GM23338 (cell line): Measurements from ENCODE around the gene ZNF728. TPM values are rescaled to one million over a fixed set of nuclear protein-coding genes. Genes with fewer than 3 reads are reported as not detected.
A peak's percentile ranks its signal among the peaks of the same experiment; 100 is the strongest.
"Not testable (repeated sequence)": the region's sequence is repeated elsewhere in the genome, so short reads cannot be mapped to it uniquely, and the experiment has no call there.

Experiments
- ATAC-seq: fragments of 200-7000 bp; cut with Tn5 transposase; 3 replicates; pipeline ENCODE4 v1.9.1; 2020
- DNase-seq: peaks from one replicate; pipeline ENCODE4 v3.0.0-alpha.2; 2015; ENCODE audit warnings: low spot score
- H2AFZ ChIP-seq: fragments of 200-600 bp; sonication (generic); 2 replicates; pipeline ENCODE4 v1.8.0; 2016; ENCODE audit warnings: antibody characterized with exemption, mild to moderate bottlenecking, moderate library complexity
- H3F3A ChIP-seq: fragments of 200-600 bp; sonication (generic); replicated peaks from 2 replicates; pipeline ENCODE4 v1.8.0; 2017; ENCODE audit warnings: antibody characterized with exemption, mixed run types, low read depth
- H3K27ac ChIP-seq: fragments of 200-600 bp; sonication (generic); 2 replicates; pipeline ENCODE4 v1.6.1; 2016; ENCODE audit warnings: low read depth
- H3K27me3 ChIP-seq: fragments of 200-600 bp; sonication (generic); 2 replicates; pipeline ENCODE4 v1.8.0; 2016; ENCODE audit warnings: mild to moderate bottlenecking, mixed run types, moderate library complexity; ENCODE audit not compliant: insufficient read depth
- H3K36me3 ChIP-seq: fragments of 200-600 bp; sonication (generic); 2 replicates; pipeline ENCODE4 v1.8.0; 2016; ENCODE audit warnings: mild to moderate bottlenecking; ENCODE audit not compliant: insufficient read depth
- H3K4me1 ChIP-seq: fragments of 200-600 bp; sonication (generic); 2 replicates; pipeline ENCODE4 v1.8.0; 2016; ENCODE audit warnings: mild to moderate bottlenecking, moderate library complexity; ENCODE audit not compliant: insufficient read depth
- H3K4me2 ChIP-seq: fragments of 200-600 bp; sonication (generic); 2 replicates; pipeline ENCODE4 v1.7.1; 2017; ENCODE audit warnings: mixed run types
- H3K4me3 ChIP-seq: fragments of 200-600 bp; sonication (generic); 2 replicates; pipeline ENCODE4 v1.6.1; 2016; ENCODE audit warnings: mixed run types
- H3K79me2 ChIP-seq: fragments of 200-600 bp; sonication (generic); replicated peaks from 2 replicates; pipeline ENCODE4 v1.8.0; 2017; ENCODE audit warnings: mild to moderate bottlenecking; ENCODE audit not compliant: insufficient read depth
- H3K9me2 ChIP-seq: fragments of 200-600 bp; sonication (generic); 2 replicates; pipeline ENCODE4 v1.8.0; 2017; ENCODE audit not compliant: insufficient read depth
- H4K20me1 ChIP-seq: fragments of 200-600 bp; sonication (generic); replicated peaks from 2 replicates; pipeline ENCODE4 v1.8.0; 2017; ENCODE audit warnings: mild to moderate bottlenecking; ENCODE audit not compliant: insufficient read depth
- H3K27ac Mint-ChIP-seq: 2 replicates; pipeline ENCODE4 v1.8.0; 2020; ENCODE audit warnings: inconsistent platforms, mild to moderate bottlenecking, moderate library complexity, mixed read lengths
- H3K27me3 Mint-ChIP-seq: 3 replicates; pipeline ENCODE4 v1.8.0; 2022; ENCODE audit warnings: low read depth, mild to moderate bottlenecking, moderate library complexity, mixed read lengths, inconsistent platforms; ENCODE audit not compliant: insufficient read depth, poor library complexity
- H3K36me3 Mint-ChIP-seq: 3 replicates; pipeline ENCODE4 v1.8.0; 2021; ENCODE audit warnings: low read depth, mild to moderate bottlenecking, inconsistent platforms, moderate library complexity, mixed read lengths
- H3K4me1 Mint-ChIP-seq: 3 replicates; pipeline ENCODE4 v1.8.0; 2020; ENCODE audit warnings: mild to moderate bottlenecking, inconsistent platforms, mixed read lengths
- H3K4me3 Mint-ChIP-seq: 3 replicates; pipeline ENCODE4 v1.8.0; 2021; ENCODE audit warnings: moderate library complexity, mild to moderate bottlenecking, inconsistent platforms, mixed read lengths
- H3K9me3 Mint-ChIP-seq: 3 replicates; pipeline ENCODE4 v1.8.0; 2020; ENCODE audit warnings: moderate library complexity, mild to moderate bottlenecking, inconsistent platforms, mixed read lengths
- CREB1 ChIP-seq: fragments of 250-450 bp; sonication (Bioruptor Pico); IDR thresholded peaks from 2 replicates; pipeline ENCODE4 v1.5.0; 2020; ENCODE audit warnings: low read depth, mild to moderate bottlenecking, moderate library complexity
- EZH2 ChIP-seq: fragments of 200-600 bp; sonication (generic); IDR thresholded peaks from one replicate; pipeline ENCODE4 v1.8.0; 2017; ENCODE audit warnings: antibody characterized with exemption, mild to moderate bottlenecking, low read depth; ENCODE audit not compliant: unreplicated experiment
- JUNB ChIP-seq: IDR thresholded peaks from one replicate; pipeline ENCODE4 v1.6.1; 2016; ENCODE audit warnings: antibody characterized with exemption; ENCODE audit not compliant: unreplicated experiment
- POLR2AphosphoS5 ChIP-seq: IDR thresholded peaks from 2 replicates; pipeline ENCODE4 v1.6.1; 2016; ENCODE audit warnings: antibody characterized with exemption, low read depth
- STAT1 ChIP-seq: IDR thresholded peaks from one replicate; pipeline ENCODE4 v1.6.1; 2016; ENCODE audit warnings: antibody characterized with exemption; ENCODE audit not compliant: unreplicated experiment
- ZNF331 ChIP-seq: fragments of 250-450 bp; sonication (Bioruptor Pico); IDR thresholded peaks from 2 replicates; pipeline ENCODE4 v1.5.0; 2020; ENCODE audit warnings: low read depth, mild to moderate bottlenecking, moderate library complexity
- polyA plus RNA-seq: library from polyadenylated mRNA; unstranded; fragments of >200 nt; fragmentation: Nextera tagmentation; extraction: Ambion mirVana; gene quantifications from 2 replicates; pipeline ENCODE4 v1.2.1, GENCODE V29; 2016
- total RNA-seq: library from RNA; depleted of rRNA; stranded (reverse); fragments of >200 nt; shearing (Covaris generic); gene quantifications from 2 replicates; pipeline ENCODE4 v1.2.3, GENCODE V29; 2014
- TF ChIP-seq, protein P1 (sequence below), 2 experiments: fragments of 200-600 bp in 1 of 2; sonication (generic) in 1 of 2; conservative IDR thresholded peaks; 2 replicates each; pipeline versions ENCODE4 v1.5.1 to v1.6.1; 2016 to 2017; ENCODE audit warnings: antibody characterized with exemption in 2 of 2, low read depth in 2 of 2, mild to moderate bottlenecking in 2 of 2, moderate library complexity in 1 of 2
- TF ChIP-seq, protein P2 (sequence below): IDR thresholded peaks from one replicate; pipeline ENCODE4 v1.6.1; 2018; ENCODE audit warnings: antibody characterized with exemption; ENCODE audit not compliant: unreplicated experiment
- TF ChIP-seq, protein P3 (sequence below): IDR thresholded peaks from 2 replicates; pipeline ENCODE4 v1.6.1; 2016; ENCODE audit warnings: antibody characterized with exemption

The ZNF728 gene
- total and polyA plus RNA-seq, 2 experiments from 2014 or later: 0.10 TPM; not detected in 1

DNA sequence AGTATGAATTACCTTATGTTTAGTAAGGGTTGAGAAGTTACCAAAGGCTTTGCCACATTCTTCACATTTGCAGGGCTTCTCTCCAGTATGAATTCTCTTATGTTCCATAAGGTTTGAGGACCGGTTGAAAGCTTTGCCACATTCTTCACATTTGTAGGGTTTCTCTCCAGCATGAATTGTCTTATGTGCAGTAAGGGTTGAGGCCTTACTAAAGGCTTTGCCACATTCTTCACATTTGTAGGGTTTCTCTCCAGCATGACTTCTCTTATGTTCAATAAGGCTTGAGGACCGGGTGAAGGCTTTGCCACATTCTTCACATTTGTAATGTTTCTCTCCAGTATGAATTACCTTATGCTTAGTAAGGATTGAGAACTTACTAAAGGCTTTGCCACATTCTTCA lies 26.7 kb downstream of the ZNF728 start (continued):
- TF ChIP-seq ZNF331 (CRISPR knock-in tag) (no peak), EZH2 (no peak)

DNA sequence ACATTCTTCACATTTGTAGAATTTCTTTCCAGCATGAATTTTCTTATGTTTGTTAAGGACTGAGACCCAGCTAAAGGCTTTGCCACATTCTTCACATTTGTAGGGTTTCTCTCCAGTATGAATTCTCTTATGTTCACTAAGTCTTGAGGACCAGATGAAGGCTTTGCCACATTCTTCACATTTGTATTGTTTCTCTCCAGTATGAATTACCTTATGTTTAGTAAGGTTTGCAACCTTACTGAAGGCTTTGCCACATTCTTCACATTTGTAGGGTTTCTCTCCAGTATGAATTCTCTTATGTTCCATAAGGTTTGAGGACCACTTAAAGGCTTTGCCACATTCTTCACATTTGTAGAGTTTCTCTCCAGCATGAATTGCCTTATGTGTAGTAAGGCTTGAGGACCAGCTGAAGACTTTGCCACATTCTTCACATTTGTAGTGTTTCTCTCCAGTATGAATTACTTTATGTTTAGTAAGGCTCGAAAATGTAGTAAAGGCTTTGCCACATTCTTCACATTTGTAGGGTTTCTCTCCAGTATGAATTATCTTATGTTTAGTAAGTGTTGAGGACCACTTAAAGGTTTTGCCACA lies 27.3 kb downstream of the ZNF728 start:
- H3K4me3 ChIP-seq, H3K79me2 ChIP-seq, ATAC-seq, H3K36me3 ChIP-seq, H2AFZ ChIP-seq, H3K27ac ChIP-seq, H3K4me3 Mint-ChIP-seq, DNase-seq, H3K27ac Mint-ChIP-seq, H3K4me2 ChIP-seq, H3K27me3 Mint-ChIP-seq, H3K4me1 Mint-ChIP-seq, H3K9me2 ChIP-seq, H4K20me1 ChIP-seq, H3K27me3 ChIP-seq, H3K4me1 ChIP-seq, H3F3A ChIP-seq: not testable (repeated sequence)
- Mint-ChIP-seq H3K9me3 (peaks cover 86% of the 10 kb centered on the region), H3K36me3 (peaks cover 33% of the 10 kb centered on the region)

DNA sequence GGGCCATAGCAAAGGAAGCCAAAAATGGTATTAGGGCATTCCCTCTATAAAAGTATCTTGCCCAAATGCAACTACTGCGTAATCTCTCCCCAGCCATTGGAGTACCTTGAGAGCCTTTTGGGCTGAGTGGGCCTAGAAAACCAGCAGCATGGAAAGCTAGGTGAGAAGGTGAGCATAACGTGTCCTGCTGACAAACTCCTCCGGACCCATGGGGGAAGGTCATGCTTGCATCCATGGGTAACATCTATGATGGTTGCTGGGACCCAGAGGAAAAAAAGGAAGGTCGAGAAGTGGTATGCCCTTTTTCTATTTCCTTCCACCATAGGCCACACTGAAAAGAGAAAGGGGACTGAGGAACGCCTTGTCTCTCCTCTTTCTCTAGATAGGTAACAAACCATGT lies 57.4 kb downstream of the ZNF728 start:
- no peak overlapping the region for H3K4me3 ChIP-seq
- TF ChIP-seq, protein P1, sequence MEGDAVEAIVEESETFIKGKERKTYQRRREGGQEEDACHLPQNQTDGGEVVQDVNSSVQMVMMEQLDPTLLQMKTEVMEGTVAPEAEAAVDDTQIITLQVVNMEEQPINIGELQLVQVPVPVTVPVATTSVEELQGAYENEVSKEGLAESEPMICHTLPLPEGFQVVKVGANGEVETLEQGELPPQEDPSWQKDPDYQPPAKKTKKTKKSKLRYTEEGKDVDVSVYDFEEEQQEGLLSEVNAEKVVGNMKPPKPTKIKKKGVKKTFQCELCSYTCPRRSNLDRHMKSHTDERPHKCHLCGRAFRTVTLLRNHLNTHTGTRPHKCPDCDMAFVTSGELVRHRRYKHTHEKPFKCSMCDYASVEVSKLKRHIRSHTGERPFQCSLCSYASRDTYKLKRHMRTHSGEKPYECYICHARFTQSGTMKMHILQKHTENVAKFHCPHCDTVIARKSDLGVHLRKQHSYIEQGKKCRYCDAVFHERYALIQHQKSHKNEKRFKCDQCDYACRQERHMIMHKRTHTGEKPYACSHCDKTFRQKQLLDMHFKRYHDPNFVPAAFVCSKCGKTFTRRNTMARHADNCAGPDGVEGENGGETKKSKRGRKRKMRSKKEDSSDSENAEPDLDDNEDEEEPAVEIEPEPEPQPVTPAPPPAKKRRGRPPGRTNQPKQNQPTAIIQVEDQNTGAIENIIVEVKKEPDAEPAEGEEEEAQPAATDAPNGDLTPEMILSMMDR (conservative IDR thresholded peaks at IDR 0.05; ENCODE audit: low read depth in 2 of 2): no peak
- TF ChIP-seq POLR2AphosphoS5: no peak
- no peak for TF ChIP-seq ZNF331 (CRISPR knock-in tag)
- TF ChIP-seq JUNB: no peak
- TF ChIP-seq, protein P2, sequence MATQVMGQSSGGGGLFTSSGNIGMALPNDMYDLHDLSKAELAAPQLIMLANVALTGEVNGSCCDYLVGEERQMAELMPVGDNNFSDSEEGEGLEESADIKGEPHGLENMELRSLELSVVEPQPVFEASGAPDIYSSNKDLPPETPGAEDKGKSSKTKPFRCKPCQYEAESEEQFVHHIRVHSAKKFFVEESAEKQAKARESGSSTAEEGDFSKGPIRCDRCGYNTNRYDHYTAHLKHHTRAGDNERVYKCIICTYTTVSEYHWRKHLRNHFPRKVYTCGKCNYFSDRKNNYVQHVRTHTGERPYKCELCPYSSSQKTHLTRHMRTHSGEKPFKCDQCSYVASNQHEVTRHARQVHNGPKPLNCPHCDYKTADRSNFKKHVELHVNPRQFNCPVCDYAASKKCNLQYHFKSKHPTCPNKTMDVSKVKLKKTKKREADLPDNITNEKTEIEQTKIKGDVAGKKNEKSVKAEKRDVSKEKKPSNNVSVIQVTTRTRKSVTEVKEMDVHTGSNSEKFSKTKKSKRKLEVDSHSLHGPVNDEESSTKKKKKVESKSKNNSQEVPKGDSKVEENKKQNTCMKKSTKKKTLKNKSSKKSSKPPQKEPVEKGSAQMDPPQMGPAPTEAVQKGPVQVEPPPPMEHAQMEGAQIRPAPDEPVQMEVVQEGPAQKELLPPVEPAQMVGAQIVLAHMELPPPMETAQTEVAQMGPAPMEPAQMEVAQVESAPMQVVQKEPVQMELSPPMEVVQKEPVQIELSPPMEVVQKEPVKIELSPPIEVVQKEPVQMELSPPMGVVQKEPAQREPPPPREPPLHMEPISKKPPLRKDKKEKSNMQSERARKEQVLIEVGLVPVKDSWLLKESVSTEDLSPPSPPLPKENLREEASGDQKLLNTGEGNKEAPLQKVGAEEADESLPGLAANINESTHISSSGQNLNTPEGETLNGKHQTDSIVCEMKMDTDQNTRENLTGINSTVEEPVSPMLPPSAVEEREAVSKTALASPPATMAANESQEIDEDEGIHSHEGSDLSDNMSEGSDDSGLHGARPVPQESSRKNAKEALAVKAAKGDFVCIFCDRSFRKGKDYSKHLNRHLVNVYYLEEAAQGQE: no peak
- TF ChIP-seq CREB1: no peak
- no peak for TF ChIP-seq STAT1
- TF ChIP-seq, protein P3, sequence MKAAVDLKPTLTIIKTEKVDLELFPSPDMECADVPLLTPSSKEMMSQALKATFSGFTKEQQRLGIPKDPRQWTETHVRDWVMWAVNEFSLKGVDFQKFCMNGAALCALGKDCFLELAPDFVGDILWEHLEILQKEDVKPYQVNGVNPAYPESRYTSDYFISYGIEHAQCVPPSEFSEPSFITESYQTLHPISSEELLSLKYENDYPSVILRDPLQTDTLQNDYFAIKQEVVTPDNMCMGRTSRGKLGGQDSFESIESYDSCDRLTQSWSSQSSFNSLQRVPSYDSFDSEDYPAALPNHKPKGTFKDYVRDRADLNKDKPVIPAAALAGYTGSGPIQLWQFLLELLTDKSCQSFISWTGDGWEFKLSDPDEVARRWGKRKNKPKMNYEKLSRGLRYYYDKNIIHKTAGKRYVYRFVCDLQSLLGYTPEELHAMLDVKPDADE: no peak

More for the DNA sequence above, 57.4 kb downstream of the ZNF728 start:
- no peaks in the 10 kb centered on the region for H3K4me1 ChIP-seq
- Mint-ChIP-seq H3K4me1 (no peaks in the 10 kb centered on the region), H3K9me3 (peaks cover 85% of the 10 kb centered on the region), H3K4me3 (no peak overlapping the region), H3K27ac (no peak overlapping the region), H3K27me3 (peaks cover 5% of the 10 kb centered on the region), H3K36me3 (peaks cover 23% of the 10 kb centered on the region)
- H3K36me3 ChIP-seq: no peaks in the 10 kb centered on the region
- H4K20me1 ChIP-seq: no peaks in the 10 kb centered on the region
- no peaks in the 10 kb centered on the region for H3K27me3 ChIP-seq
- H3K4me2 ChIP-seq: no peak overlapping the region
- H3K9me2 ChIP-seq: no peaks in the 10 kb centered on the region
- DNase-seq (peak; percentile 62), ATAC-seq (no peak)
- no peak overlapping the region for H2AFZ ChIP-seq
- no peaks in the 10 kb centered on the region for H3F3A ChIP-seq
- H3K27ac ChIP-seq: no peak overlapping the region
- H3K79me2 ChIP-seq: no peaks in the 10 kb centered on the region
